IMR-90 (cell line): Measurements from ENCODE around the gene CKAP5. TPM values are rescaled to one million over a fixed set of nuclear protein-coding genes. Genes with fewer than 3 reads are reported as not detected.

Source experiments
- ATAC-seq: fragments of 200-7000 bp; cut with Tn5 transposase; 2 replicates; pipeline ENCODE4 v1.9.1; 2020; ENCODE audit warnings: low read depth, mild to moderate bottlenecking, moderate library complexity
- BruUV-seq: library from RNA; stranded (reverse); fragments of 400-500 nt; replicated peaks from 2 replicates; lab custom pipeline; 2021; lab: Mats Ljungman, UMichigan
- CTCF ChIA-PET: fragments of 300-600 bp; formaldehyde crosslinking; extraction: SDS; loops from one replicate; lab custom pipeline; 2021; ENCODE audit warnings: antibody characterized with exemption; lab: Yijun Ruan, JAX
- POLR2A ChIA-PET: fragments of 300-600 bp; sonication (Branson Sonifier 250); formaldehyde crosslinking; loops from one replicate; lab custom pipeline; 2022; ENCODE audit warnings: antibody characterized with exemption; ENCODE audit not compliant: unreplicated experiment; lab: Charles Lee
- DNase-seq: peaks from one replicate; pipeline ENCODE4 v3.0.0; 2013
- H2AFZ ChIP-seq: replicated peaks from 2 replicates; pipeline ENCODE3; 2013; ENCODE audit warnings: low read length, mild to moderate bottlenecking; ENCODE audit not compliant: poor library complexity
- H2AK5ac ChIP-seq: 2 replicates; pipeline ENCODE4 v1.6.1; 2013; ENCODE audit warnings: low read depth, low read length, inconsistent platforms
- H2AK9ac ChIP-seq: replicated peaks from 2 replicates; pipeline ENCODE3; 2013; ENCODE audit warnings: mild to moderate bottlenecking, low read depth, low read length, moderate library complexity; ENCODE audit not compliant: poor library complexity
- H2BK120ac ChIP-seq: 2 replicates; pipeline ENCODE4 v1.6.1; 2013; ENCODE audit warnings: low read depth, low read length, inconsistent platforms
- H2BK15ac ChIP-seq: 3 replicates; pipeline ENCODE4 v1.6.1; 2013; ENCODE audit warnings: low read depth, low read length, inconsistent platforms
- H2BK20ac ChIP-seq: 2 replicates; pipeline ENCODE4 v1.6.1; 2013; ENCODE audit warnings: low read depth, mild to moderate bottlenecking, inconsistent platforms, low read length, moderate library complexity
- H2BK5ac ChIP-seq: 2 replicates; pipeline ENCODE4 v1.6.1; 2013; ENCODE audit warnings: mild to moderate bottlenecking, low read depth, low read length, inconsistent platforms; ENCODE audit not compliant: poor library complexity, severe bottlenecking
- H3K14ac ChIP-seq: replicated peaks from 2 replicates; pipeline ENCODE4 v1.6.1; 2013; ENCODE audit warnings: low read depth, low read length, inconsistent platforms
- H3K18ac ChIP-seq: 2 replicates; pipeline ENCODE4 v1.6.1; 2013; ENCODE audit warnings: low read depth, low read length, control low read depth
- H3K23ac ChIP-seq: 2 replicates; pipeline ENCODE4 v1.6.1; 2013; ENCODE audit warnings: low read depth, low read length, inconsistent platforms
- H3K27ac ChIP-seq: 2 replicates; pipeline ENCODE4 v1.5.1; 2013; ENCODE audit warnings: mild to moderate bottlenecking, control low read depth, low read length; ENCODE audit not compliant: insufficient read depth
- H3K27me3 ChIP-seq: 2 replicates; pipeline ENCODE4 v1.6.1; 2013; ENCODE audit warnings: low read length; ENCODE audit not compliant: control insufficient read depth, insufficient read depth
- H3K36me3 ChIP-seq: 2 replicates; pipeline ENCODE4 v1.6.1; 2013; ENCODE audit warnings: low read length, mixed read lengths; ENCODE audit not compliant: control insufficient read depth, insufficient read depth
- H3K4ac ChIP-seq: 2 replicates; pipeline ENCODE4 v1.6.1; 2013; ENCODE audit warnings: low read depth, low read length, inconsistent platforms
- H3K4me1 ChIP-seq: 2 replicates; pipeline ENCODE4 v1.6.1; 2013; ENCODE audit warnings: low read length, mixed read lengths; ENCODE audit not compliant: control insufficient read depth, insufficient read depth
- H3K4me2 ChIP-seq: 2 replicates; pipeline ENCODE4 v1.6.1; 2013; ENCODE audit warnings: low read depth, mild to moderate bottlenecking, control low read depth, low read length, moderate library complexity
- H3K4me3 ChIP-seq: 2 replicates; pipeline ENCODE4 v1.5.1; 2013; ENCODE audit warnings: low read depth, mild to moderate bottlenecking, control low read depth, low read length, moderate library complexity; ENCODE audit not compliant: insufficient read depth
- H3K56ac ChIP-seq: 2 replicates; pipeline ENCODE4 v1.6.1; 2013; ENCODE audit warnings: low read length, inconsistent platforms; ENCODE audit not compliant: insufficient read depth; ENCODE audit errors: extremely low read depth
- H3K79me1 ChIP-seq, 2 experiments: 2 replicates each; pipeline ENCODE4 v1.6.1; 2013; ENCODE audit warnings: low read length in 2 of 2, inconsistent platforms in 1 of 2, low read depth in 1 of 2
- H3K9ac ChIP-seq: 2 replicates; pipeline ENCODE4 v1.6.1; 2013; ENCODE audit warnings: low read depth, low read length, control low read depth
- H3K9me1 ChIP-seq: 2 replicates; pipeline ENCODE4 v1.6.1; 2013; ENCODE audit warnings: low read length, inconsistent platforms; ENCODE audit not compliant: insufficient read depth
- H3K9me3 ChIP-seq: 2 replicates; pipeline ENCODE4 v1.6.1; 2013; ENCODE audit warnings: low read length; ENCODE audit not compliant: control insufficient read depth, insufficient read depth
- H4K20me1 ChIP-seq: 2 replicates; pipeline ENCODE4 v1.6.1; 2013; ENCODE audit warnings: low read length, inconsistent platforms; ENCODE audit not compliant: insufficient read depth
- H4K5ac ChIP-seq: 2 replicates; pipeline ENCODE4 v1.6.1; 2013; ENCODE audit warnings: mild to moderate bottlenecking, low read depth, low read length, control low read depth
- H4K8ac ChIP-seq, 2 experiments: 2 replicates each; pipeline ENCODE4 v1.6.1; 2013; ENCODE audit warnings: low read depth in 2 of 2, low read length in 2 of 2, control low read depth in 1 of 2, inconsistent platforms in 1 of 2
- H4K91ac ChIP-seq: 2 replicates; pipeline ENCODE4 v1.6.1; 2013; ENCODE audit warnings: low read depth, low read length, inconsistent platforms; ENCODE audit not compliant: insufficient read depth
- CTCF ChIP-seq: conservative IDR thresholded peaks from 2 replicates; pipeline ENCODE4 v1.5.1; 2012; ENCODE audit warnings: mild to moderate bottlenecking, low read depth, low read length, improper control_type of control experiment
- RCOR1 ChIP-seq: IDR thresholded peaks from 2 replicates; pipeline ENCODE4 v1.6.1; 2012; ENCODE audit warnings: mild to moderate bottlenecking, low read length, improper control_type of control experiment; ENCODE audit not compliant: insufficient replicate concordance
- WGBS, 2 experiments: methylation state at CpG; one replicate each; pipeline versions ENCODE4 v1.1.5 to v1.1.7; 2013; ENCODE audit warnings: missing lambda C conversion rate in 2 of 2; ENCODE audit not compliant: insufficient read length in 1 of 2; ENCODE audit errors: extremely low coverage in 2 of 2; 5-methylcytosine and 5-hydroxymethylcytosine counted together
- dilution Hi-C: fragments of 300-500 bp; cut with HindIII; formaldehyde crosslinking; loops from one replicate; pipeline ENCODE4 v1.14.3; 2018; ENCODE audit warnings: low sequenced_read_pairs; ENCODE audit not compliant: unreplicated experiment
- in situ Hi-C: fragments of 300-500 bp; cut with MboI; formaldehyde crosslinking; loops from 3 replicates; pipeline ENCODE4 v1.14.3; 2019; ENCODE audit warnings: low sequenced_read_pairs, inconsistent platforms, mixed read lengths
- intact Hi-C: fragments of 100-400 bp; cut with micrococcal nuclease; formaldehyde crosslinking; loops from 2 replicates; pipeline ENCODE4 v1.10.0; 2022
- polyA plus RNA-seq, 3 experiments: library from polyadenylated mRNA; depleted of rRNA; stranded (reverse); fragments of >200 nt; gene quantifications; 2 replicates each; pipeline ENCODE4 v1.2.3, GENCODE V29; 2012; ENCODE audit warnings: low replicate concordance in 1 of 3
- total RNA-seq: library from RNA; depleted of rRNA; stranded (reverse); fragments of >200 nt; gene quantifications from 2 replicates; pipeline ENCODE4 v1.2.3, GENCODE V29; 2012
- TF ChIP-seq, protein P1 (sequence below): fragments of 150-350 bp; IDR thresholded peaks from 2 replicates; pipeline ENCODE4 v1.6.1; 2016; ENCODE audit warnings: low read depth, mild to moderate bottlenecking, low read length, moderate library complexity, borderline replicate concordance

Gene CKAP5
- total and polyA plus RNA-seq, 2 of the 4 experiments (the other 2 are of a cell fraction), result 59.5 to 79.2 TPM

- TF ChIP-seq, protein P1, sequence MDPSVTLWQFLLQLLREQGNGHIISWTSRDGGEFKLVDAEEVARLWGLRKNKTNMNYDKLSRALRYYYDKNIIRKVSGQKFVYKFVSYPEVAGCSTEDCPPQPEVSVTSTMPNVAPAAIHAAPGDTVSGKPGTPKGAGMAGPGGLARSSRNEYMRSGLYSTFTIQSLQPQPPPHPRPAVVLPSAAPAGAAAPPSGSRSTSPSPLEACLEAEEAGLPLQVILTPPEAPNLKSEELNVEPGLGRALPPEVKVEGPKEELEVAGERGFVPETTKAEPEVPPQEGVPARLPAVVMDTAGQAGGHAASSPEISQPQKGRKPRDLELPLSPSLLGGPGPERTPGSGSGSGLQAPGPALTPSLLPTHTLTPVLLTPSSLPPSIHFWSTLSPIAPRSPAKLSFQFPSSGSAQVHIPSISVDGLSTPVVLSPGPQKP, result no peak
Measured at GRCh38 chr11:46889251-46889650, 43.2 kb upstream of the CKAP5 start (continued).

DNA sequence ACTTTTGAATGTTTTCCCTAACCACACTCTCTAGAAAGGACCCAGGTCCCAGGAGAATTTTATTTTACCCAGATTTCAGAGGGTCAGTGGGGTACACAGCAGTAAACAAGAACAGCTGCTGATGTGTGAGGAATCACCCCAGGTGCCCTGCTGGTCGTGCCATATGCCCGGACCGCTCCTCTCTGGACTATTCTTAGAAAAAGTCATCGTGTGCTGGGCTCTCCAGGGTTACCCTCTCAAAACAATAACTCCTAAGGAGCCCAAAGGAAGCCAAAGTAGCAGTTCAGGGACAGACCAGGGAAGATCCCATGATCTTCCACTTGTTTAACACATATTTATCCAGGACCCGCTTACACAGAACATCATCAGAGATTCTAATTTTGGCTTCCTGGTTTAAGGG lies 42.6 kb upstream of the CKAP5 start:
- ATAC-seq, result no peak
- BruUV-seq, result no TSS peak
- in situ Hi-C loops, result loop anchor here (5.0 to 25.0 kb wide), 2 partner anchors 264 to 474 kb away; partner anchors contain the start of gene MYBPC3

More for the DNA sequence above, 42.6 kb upstream of the CKAP5 start:
- Histone ChIP-seq H3K36me3 (peaks cover 7% of the 10 kb centered on the region), H3K18ac (no peak overlapping the region), H3K56ac (no peak overlapping the region), H3K14ac (no peak overlapping the region), H3K9me1 (0 out of 2 replicates have a peak, but pooled peaks cover 3% of the 10 kb centered on the region), H3K9me3 (no peaks in the 10 kb centered on the region), H3K4me2 (no peak overlapping the region), H3K4ac (no peak overlapping the region), H3K4me3 (no peak overlapping the region), H2AFZ (no peak overlapping the region), H2AK5ac (no peak overlapping the region), H2BK15ac (no peak overlapping the region), H2BK5ac (no peak overlapping the region), H4K5ac (no peak overlapping the region), H3K27me3 (no peaks in the 10 kb centered on the region), H4K20me1 (no peaks in the 10 kb centered on the region), H3K23ac (no peak overlapping the region), H3K9ac (no peak overlapping the region), H4K8ac (no peak overlapping the region), H3K4me1 (no peaks in the 10 kb centered on the region; the same call in 1 of the 2 replicates), H3K27ac (no peak overlapping the region), H4K91ac (no peak overlapping the region), H3K79me1 (no peaks in the 10 kb centered on the region), H2BK20ac (no peak overlapping the region), H2AK9ac (no peak overlapping the region), H2BK120ac (no peak overlapping the region)
- ChIA-PET CTCF (no interaction called here), POLR2A (no interaction called here)
- dilution Hi-C loops (no loop called here), intact Hi-C loops (loop anchor here (1.0 kb wide), 2 partner anchors 265 to 273 kb away; no protein-coding TSS in a partner anchor)
- TF ChIP-seq CTCF, result no peak
- no peak for TF ChIP-seq RCOR1
- WGBS, 2 experiments, result no CpG with 5 or more reads among the region's 5 CpGs
- no peak for DNase-seq
